HAP-1 (cell line): Measurements from ENCODE around the gene SLAMF8.

Source experiments
- DNase-seq, 2 experiments: peaks; one replicate each; pipeline ENCODE4 v3.0.0-alpha.2; 2016 to 2020; ENCODE audit warnings: low spot score in 2 of 2
- H3K27me3 ChIP-seq: fragments of 250-450 bp; sonication (Bioruptor Pico); 2 replicates; pipeline ENCODE4 v1.5.1; 2020; ENCODE audit warnings: low read depth, mild to moderate bottlenecking, moderate library complexity
- H3K36me3 ChIP-seq: fragments of 250-450 bp; sonication (Bioruptor Pico); replicated peaks from 2 replicates; pipeline ENCODE4 v1.5.1; 2020; ENCODE audit warnings: mild to moderate bottlenecking
- H3K4me1 ChIP-seq: fragments of 250-450 bp; sonication (Bioruptor Pico); 2 replicates; pipeline ENCODE4 v1.5.1; 2020; ENCODE audit warnings: mild to moderate bottlenecking
- H3K4me3 ChIP-seq: fragments of 250-450 bp; sonication (Bioruptor Pico); 2 replicates; pipeline ENCODE4 v1.5.1; 2020; ENCODE audit warnings: mild to moderate bottlenecking, moderate library complexity
- H3K9me3 ChIP-seq: fragments of 250-450 bp; sonication (Bioruptor Pico); 2 replicates; pipeline ENCODE4 v1.5.1; 2020; ENCODE audit warnings: mild to moderate bottlenecking, moderate library complexity
- in situ Hi-C: fragments of 300-500 bp; cut with MboI; formaldehyde crosslinking; loops from 3 replicates; pipeline ENCODE4 v1.14.3; 2020; ENCODE audit warnings: low sequenced_read_pairs, inconsistent platforms, mixed read lengths

Gene SLAMF8

GRCh38 chr1:159860456-159860855, 33.8 kb downstream of the SLAMF8 start:
- no peaks in the 10 kb centered on the region for H3K9me3 ChIP-seq
- H3K27me3 ChIP-seq, result peaks cover 3% of the 10 kb centered on the region; the same call in 1 of the 2 replicates
- no peaks in the 10 kb centered on the region for H3K4me1 ChIP-seq
- no peak for DNase-seq
- H3K4me3 ChIP-seq, result no peak overlapping the region
- in situ Hi-C loops, result no loop called here
- no peaks in the 10 kb centered on the region for H3K36me3 ChIP-seq

DNA sequence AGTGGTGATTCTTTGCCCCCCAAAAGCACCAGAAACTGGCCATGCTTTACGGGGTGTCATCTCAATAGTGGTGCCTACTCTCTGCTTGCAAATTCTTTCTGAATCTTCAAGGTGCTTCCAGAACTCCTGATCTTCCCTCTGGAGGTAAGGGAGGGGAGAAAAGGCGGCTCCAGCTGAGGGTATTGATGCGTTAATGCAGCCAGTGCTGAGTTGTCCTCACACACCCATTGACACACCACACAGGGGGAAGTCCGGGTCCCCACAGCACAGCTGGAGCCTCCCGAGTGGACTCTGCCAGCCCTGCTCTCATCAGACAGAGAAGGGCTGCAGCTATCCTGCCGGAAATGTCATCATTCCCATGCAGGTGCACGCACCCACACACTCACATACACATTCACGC, 34.5 kb downstream of the SLAMF8 start:
- in situ Hi-C loops, result no loop called here
- no peak overlapping the region for H3K4me3 ChIP-seq
- peaks cover 3% of the 10 kb centered on the region; the same call in 1 of the 2 replicates for H3K27me3 ChIP-seq
- no peak for DNase-seq
- no peaks in the 10 kb centered on the region for H3K4me1 ChIP-seq
- H3K9me3 ChIP-seq, result no peaks in the 10 kb centered on the region
- H3K36me3 ChIP-seq, result no peaks in the 10 kb centered on the region

GRCh38 chr1:159862031-159862430, 35.4 kb downstream of the SLAMF8 start:
- Histone ChIP-seq H3K4me1 (no peaks in the 10 kb centered on the region), H3K36me3 (no peaks in the 10 kb centered on the region), H3K27me3 (peaks cover 3% of the 10 kb centered on the region; the same call in 1 of the 2 replicates), H3K4me3 (no peak overlapping the region), H3K9me3 (no peaks in the 10 kb centered on the region)
- no peak for DNase-seq
- in situ Hi-C loops, result no loop called here

- DNase-seq, result no peak
- no peaks in the 10 kb centered on the region for H3K4me1 ChIP-seq
- H3K9me3 ChIP-seq, result no peaks in the 10 kb centered on the region
- peaks cover 3% of the 10 kb centered on the region; the same call in 1 of the 2 replicates for H3K27me3 ChIP-seq
- H3K36me3 ChIP-seq, result no peaks in the 10 kb centered on the region
- H3K4me3 ChIP-seq, result no peak within 1 kb of the TSS
- in situ Hi-C loops, result no loop called here
Measured at GRCh38 chr1:159862557-159862956, 35.9 kb downstream of the SLAMF8 start, which contains the start of gene VSIG8. VSIG8 (minus strand) TSS chr1:159862657; CDS start chr1:159862521, 136 bp downstream.

- no peaks in the 10 kb centered on the region for H3K9me3 ChIP-seq
Measured at GRCh38 chr1:159864262-159864661, 37.6 kb downstream of the SLAMF8 start.

GRCh38 chr1:159866066-159866465, 39.4 kb downstream of the SLAMF8 start:
- in situ Hi-C loops, result no loop called here

More at GRCh38 chr1:159864262-159864661, 37.6 kb downstream of the SLAMF8 start:
- peaks cover 3% of the 10 kb centered on the region; the same call in 1 of the 2 replicates for H3K27me3 ChIP-seq
- H3K4me1 ChIP-seq, result no peaks in the 10 kb centered on the region
- no peak overlapping the region for H3K4me3 ChIP-seq
- no peak for DNase-seq
- H3K36me3 ChIP-seq, result no peaks in the 10 kb centered on the region
- in situ Hi-C loops, result no loop called here

DNA sequence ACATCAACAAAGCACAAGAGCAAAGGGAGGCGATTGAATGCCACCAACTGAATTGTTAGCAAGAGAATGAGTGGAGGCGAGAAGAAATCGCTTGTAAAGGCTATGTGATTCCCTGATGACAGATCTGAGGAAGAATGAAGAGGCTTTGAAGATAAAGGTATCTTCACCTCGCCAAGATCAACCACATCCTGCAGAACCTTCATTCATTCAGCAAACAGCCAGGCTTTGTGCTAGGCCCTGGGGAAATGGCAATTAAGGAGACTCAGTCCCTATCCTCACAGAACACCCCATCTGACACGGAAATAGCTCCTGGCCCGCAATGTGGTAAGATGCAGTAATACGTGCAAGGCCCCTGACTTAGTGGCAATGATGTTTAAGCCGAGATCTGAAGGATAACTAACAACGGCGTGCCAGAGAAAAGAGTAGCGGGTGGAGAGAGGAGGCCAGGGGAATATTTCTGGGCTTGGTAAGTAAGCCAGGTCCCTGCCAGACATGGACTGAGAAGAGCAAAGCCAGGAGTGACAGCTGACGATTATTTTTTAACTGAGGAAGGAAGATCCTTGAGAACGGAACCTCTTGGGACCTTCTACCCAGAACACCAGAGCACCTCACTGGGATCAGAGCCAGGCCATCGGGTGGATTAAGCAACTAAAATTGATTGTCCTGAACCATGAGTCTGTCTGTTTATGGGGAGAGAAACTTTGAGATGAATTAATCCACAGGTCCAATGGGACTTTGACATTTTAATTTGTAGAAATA, 40.4 kb downstream of the SLAMF8 start:
- Histone ChIP-seq H3K36me3 (no peaks in the 10 kb centered on the region), H3K4me3 (no peak overlapping the region), H3K9me3 (no peaks in the 10 kb centered on the region), H3K4me1 (no peaks in the 10 kb centered on the region), H3K27me3 (no peaks in the 10 kb centered on the region)
- in situ Hi-C loops, result no loop called here
- no peak for DNase-seq

More at GRCh38 chr1:159866066-159866465, 39.4 kb downstream of the SLAMF8 start:
- no peak for DNase-seq
- H3K4me3 ChIP-seq, result no peak overlapping the region
- no peaks in the 10 kb centered on the region for H3K36me3 ChIP-seq
- peaks cover 3% of the 10 kb centered on the region; the same call in 1 of the 2 replicates for H3K27me3 ChIP-seq
- no peaks in the 10 kb centered on the region for H3K4me1 ChIP-seq
- no peaks in the 10 kb centered on the region for H3K9me3 ChIP-seq

GRCh38 chr1:159867664-159868026, 41.0 kb downstream of the SLAMF8 start:
- H3K4me1 ChIP-seq, result no peaks in the 10 kb centered on the region
- in situ Hi-C loops, result no loop called here
- H3K4me3 ChIP-seq, result no peak overlapping the region
- H3K9me3 ChIP-seq, result no peaks in the 10 kb centered on the region
- no peaks in the 10 kb centered on the region for H3K36me3 ChIP-seq
- no peaks in the 10 kb centered on the region for H3K27me3 ChIP-seq
- no peak for DNase-seq

- H3K36me3 ChIP-seq, result no peaks in the 10 kb centered on the region
- H3K9me3 ChIP-seq, result no peaks in the 10 kb centered on the region
- in situ Hi-C loops, result no loop called here
- no peak overlapping the region for H3K4me3 ChIP-seq
- H3K4me1 ChIP-seq, result no peaks in the 10 kb centered on the region
- no peak for DNase-seq
- no peaks in the 10 kb centered on the region for H3K27me3 ChIP-seq
Measured at GRCh38 chr1:159868766-159869165, 42.1 kb downstream of the SLAMF8 start.

- Histone ChIP-seq H3K9me3 (no peaks in the 10 kb centered on the region), H3K4me1 (no peaks in the 10 kb centered on the region), H3K27me3 (no peaks in the 10 kb centered on the region), H3K4me3 (no peak overlapping the region), H3K36me3 (no peaks in the 10 kb centered on the region)
- DNase-seq, result no peak
- in situ Hi-C loops, result no loop called here
Measured at GRCh38 chr1:159869173-159869572, 42.5 kb downstream of the SLAMF8 start.

DNA sequence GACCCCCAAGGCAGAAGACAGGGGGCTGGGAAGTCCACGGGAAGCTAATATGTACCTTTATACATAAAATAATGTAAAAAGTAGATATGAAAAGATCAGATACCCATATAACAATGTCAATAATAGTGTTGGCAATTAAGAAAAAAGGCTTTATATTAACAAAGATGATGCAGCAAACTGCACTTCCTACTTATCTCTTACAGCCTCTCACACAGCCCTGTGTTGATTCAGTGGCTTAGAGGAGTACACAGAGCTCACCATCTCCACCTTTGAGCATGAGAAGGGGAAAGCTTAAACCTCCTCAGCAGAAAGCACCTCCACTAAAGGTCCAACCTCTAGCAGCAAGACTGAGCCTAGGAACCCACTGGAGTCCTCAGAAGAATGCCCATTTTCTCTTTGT, 42.9 kb downstream of the SLAMF8 start:
- Histone ChIP-seq H3K27me3 (no peaks in the 10 kb centered on the region), H3K36me3 (no peaks in the 10 kb centered on the region), H3K4me1 (no peaks in the 10 kb centered on the region), H3K9me3 (no peaks in the 10 kb centered on the region), H3K4me3 (no peak overlapping the region)
- in situ Hi-C loops, result no loop called here
- DNase-seq, result no peak

GRCh38 chr1:159870704-159871103, 44.0 kb downstream of the SLAMF8 start:
- no peak for DNase-seq
- no peaks in the 10 kb centered on the region for H3K4me1 ChIP-seq
- no peak overlapping the region for H3K4me3 ChIP-seq
- in situ Hi-C loops, result no loop called here
- H3K36me3 ChIP-seq, result no peaks in the 10 kb centered on the region
- no peaks in the 10 kb centered on the region for H3K27me3 ChIP-seq
- H3K9me3 ChIP-seq, result no peaks in the 10 kb centered on the region

DNA sequence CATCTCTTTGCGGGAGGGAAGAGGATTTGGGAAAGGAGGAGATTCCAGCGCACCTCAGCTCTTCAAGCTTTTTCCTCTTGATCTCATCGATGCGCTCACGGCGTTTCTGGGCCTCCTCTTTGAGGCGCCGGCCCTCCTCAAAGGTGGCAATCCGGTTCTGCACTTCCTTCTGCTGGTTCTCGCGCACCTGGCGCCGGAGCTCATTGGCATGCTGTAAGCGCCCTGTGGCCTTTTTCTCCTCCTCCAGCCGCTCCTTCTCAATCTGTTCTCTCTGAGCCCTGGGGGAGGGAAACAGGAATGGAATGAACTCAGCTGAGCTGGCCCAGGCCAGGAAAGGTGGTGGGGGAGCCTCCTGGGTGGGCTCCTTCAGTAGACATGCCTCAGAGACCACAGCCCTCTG, 46.2 kb downstream of the SLAMF8 start:
- DNase-seq, result no peak
- H3K36me3 ChIP-seq, result no peaks in the 10 kb centered on the region
- H3K4me3 ChIP-seq, result no peak overlapping the region
- H3K9me3 ChIP-seq, result no peaks in the 10 kb centered on the region
- H3K4me1 ChIP-seq, result no peaks in the 10 kb centered on the region
- no peaks in the 10 kb centered on the region for H3K27me3 ChIP-seq
- in situ Hi-C loops, result no loop called here

DNA sequence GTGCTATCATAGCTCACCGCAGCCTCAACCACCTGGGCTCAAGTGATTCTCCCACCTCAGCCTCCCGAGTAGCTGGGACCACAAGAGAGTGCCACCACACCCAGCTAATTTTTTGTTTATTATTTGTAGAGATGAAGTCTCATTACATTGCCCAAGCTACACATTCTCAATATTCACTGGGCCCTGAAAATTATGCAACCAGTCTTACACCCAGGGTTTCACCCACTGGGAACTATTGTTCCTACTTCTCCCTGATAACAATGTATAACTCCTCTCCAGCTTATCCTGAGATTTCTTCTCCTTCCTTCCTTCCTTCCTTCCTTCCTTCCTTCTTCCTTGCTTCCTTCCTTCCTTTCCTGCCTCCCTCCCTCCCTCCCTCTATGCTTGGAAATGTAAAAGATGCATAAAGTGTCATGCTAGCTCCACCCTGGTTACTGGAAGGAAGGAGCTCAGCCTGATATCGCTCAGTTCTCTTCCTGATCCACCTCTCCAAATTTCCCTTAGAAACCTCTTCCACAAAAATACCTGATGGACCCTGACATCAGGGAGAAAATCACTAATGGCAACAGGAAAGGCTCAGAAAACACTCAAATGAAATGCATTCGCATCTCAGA, 47.0 kb downstream of the SLAMF8 start:
- Histone ChIP-seq H3K9me3 (no peaks in the 10 kb centered on the region), H3K27me3 (no peaks in the 10 kb centered on the region), H3K4me1 (no peaks in the 10 kb centered on the region), H3K4me3 (no peak overlapping the region), H3K36me3 (no peaks in the 10 kb centered on the region)
- no peak for DNase-seq
- in situ Hi-C loops, result no loop called here
